Body of pancreas (tissue), 4 donors: ENCODE measurements around the gene SLC6A7. TPM values are rescaled to one million over a fixed set of nuclear protein-coding genes. Genes with fewer than 3 reads are reported as not detected.
"Not testable (repeated sequence)": the region's sequence is repeated elsewhere in the genome, so short reads cannot be mapped to it uniquely, and the experiment has no call there.

ENCODE experiments used
- ATAC-seq: fragments of 150-250 bp; one replicate; pipeline ENCODE4 v1.9.1; 2016
- DNase-seq, 4 donors: peaks; one replicate each; pipeline ENCODE4 v3.0.0-alpha.2; 2019
- H3K27ac ChIP-seq, 4 donors: fragments of 200-600 bp; sonication (generic); 1 replicate in 3 of 4; 2 replicates in 1 of 4; pipeline versions ENCODE4 v1.5.1 to v1.6.1; 2016 to 2019; ENCODE audit warnings: mild to moderate bottlenecking in 1 of 4, mixed read lengths in 1 of 4, moderate library complexity in 1 of 4
- H3K27me3 ChIP-seq, 2 donors: fragments of 200-600 bp; sonication (generic); one replicate each; pipeline ENCODE4 v1.6.0; 2016; ENCODE audit warnings: mild to moderate bottlenecking in 1 of 2
- H3K36me3 ChIP-seq, 2 donors: fragments of 200-600 bp; sonication (generic); replicated peaks in 1 of 2; 2 replicates each; pipeline ENCODE4 v1.5.1; 2016; ENCODE audit warnings: low read depth in 2 of 2; ENCODE audit not compliant: insufficient read depth in 1 of 2
- H3K4me1 ChIP-seq: fragments of 200-600 bp; sonication (generic); one replicate; pipeline ENCODE4 v1.6.0; 2016
- H3K4me3 ChIP-seq, 2 donors: fragments of 200-600 bp; sonication (generic); 1 replicate in 1 of 2; 2 replicates in 1 of 2; pipeline ENCODE4 v1.5.1; 2016 to 2019
- H3K9me3 ChIP-seq, 3 donors: fragments of 200-600 bp; sonication (generic); 1 replicate in 2 of 3; 2 replicates in 1 of 3; pipeline ENCODE4 v1.5.1; 2016
- POLR2A ChIP-seq, 3 donors: fragments of 450-650 bp; IDR thresholded peaks; one replicate each; pipeline ENCODE4 v1.6.1; 2016; ENCODE audit warnings: antibody characterized with exemption in 3 of 3, mild to moderate bottlenecking in 2 of 3
- WGBS, 2 donors: methylation state at CpG; one replicate each; pipeline ENCODE4 v1.1.5; 2017; 5-methylcytosine and 5-hydroxymethylcytosine counted together
- intact Hi-C: fragments of 100-400 bp; cut with DNase I; formaldehyde crosslinking; loops from one replicate; pipeline ENCODE4 v1.15.1; 2023
- total RNA-seq, 2 donors: library from RNA; depleted of rRNA; stranded (reverse); fragments of >200 nt; gene quantifications; one replicate each; pipeline ENCODE4 v1.1.0, GENCODE V29; 2016
- TF ChIP-seq, protein P1 (sequence below), 7 experiments: fragments of 450-650 bp in 4 of 7; fragments of 200-600 bp in 3 of 7; sonication (generic) in 3 of 7; IDR thresholded peaks; one replicate each; pipeline ENCODE4 v1.5.1; 2016 to 2019; ENCODE audit warnings: antibody characterized with exemption in 7 of 7

The SLC6A7 gene
- total RNA-seq, 2 donors from 2014 or later = not detected

DNA sequence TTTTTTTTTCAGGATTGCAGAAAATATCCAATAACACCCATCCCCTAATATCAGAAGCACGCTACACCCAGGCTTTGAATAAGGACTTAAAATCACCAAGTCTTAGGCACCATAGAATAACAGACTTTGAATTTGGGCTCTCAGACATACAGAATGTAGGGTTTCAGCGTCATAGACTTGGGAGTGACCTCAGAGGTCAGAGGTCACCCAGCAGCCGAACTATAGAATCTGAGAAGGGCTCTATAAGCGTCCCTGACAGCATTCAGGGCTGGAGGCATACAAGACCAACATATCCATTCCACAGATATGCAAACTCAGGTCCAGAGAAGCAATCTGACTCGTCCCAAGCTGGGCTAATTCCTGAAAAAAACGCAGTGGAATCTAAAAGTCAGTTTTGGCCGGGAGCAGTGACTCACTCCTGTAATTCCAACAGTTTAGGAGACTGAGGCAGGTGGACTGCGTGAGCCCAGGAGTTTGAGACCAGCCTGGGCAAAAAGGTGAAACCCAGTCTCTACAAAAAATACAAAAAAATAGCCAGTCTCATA, 34.7 kb downstream of the SLC6A7 start:
- WGBS, 2 donors = 65 to 66% methylated on average over 8 of the region's 8 CpGs
- Histone ChIP-seq H3K36me3 (no peaks in the 10 kb centered on the region), H3K27ac (no peak overlapping the region), H3K4me1 (no peaks in the 10 kb centered on the region), H3K4me3 (no peak overlapping the region), H3K27me3 (no peaks in the 10 kb centered on the region), H3K9me3 (no peaks in the 10 kb centered on the region)
- DNase-seq (no peak), ATAC-seq (no peak)
- intact Hi-C loops = no loop called here
- TF ChIP-seq, protein P1, sequence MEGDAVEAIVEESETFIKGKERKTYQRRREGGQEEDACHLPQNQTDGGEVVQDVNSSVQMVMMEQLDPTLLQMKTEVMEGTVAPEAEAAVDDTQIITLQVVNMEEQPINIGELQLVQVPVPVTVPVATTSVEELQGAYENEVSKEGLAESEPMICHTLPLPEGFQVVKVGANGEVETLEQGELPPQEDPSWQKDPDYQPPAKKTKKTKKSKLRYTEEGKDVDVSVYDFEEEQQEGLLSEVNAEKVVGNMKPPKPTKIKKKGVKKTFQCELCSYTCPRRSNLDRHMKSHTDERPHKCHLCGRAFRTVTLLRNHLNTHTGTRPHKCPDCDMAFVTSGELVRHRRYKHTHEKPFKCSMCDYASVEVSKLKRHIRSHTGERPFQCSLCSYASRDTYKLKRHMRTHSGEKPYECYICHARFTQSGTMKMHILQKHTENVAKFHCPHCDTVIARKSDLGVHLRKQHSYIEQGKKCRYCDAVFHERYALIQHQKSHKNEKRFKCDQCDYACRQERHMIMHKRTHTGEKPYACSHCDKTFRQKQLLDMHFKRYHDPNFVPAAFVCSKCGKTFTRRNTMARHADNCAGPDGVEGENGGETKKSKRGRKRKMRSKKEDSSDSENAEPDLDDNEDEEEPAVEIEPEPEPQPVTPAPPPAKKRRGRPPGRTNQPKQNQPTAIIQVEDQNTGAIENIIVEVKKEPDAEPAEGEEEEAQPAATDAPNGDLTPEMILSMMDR (IDR thresholded peaks at IDR 0.05) = no peak
- no peak for TF ChIP-seq POLR2A (IDR thresholded peaks at IDR 0.05)

DNA sequence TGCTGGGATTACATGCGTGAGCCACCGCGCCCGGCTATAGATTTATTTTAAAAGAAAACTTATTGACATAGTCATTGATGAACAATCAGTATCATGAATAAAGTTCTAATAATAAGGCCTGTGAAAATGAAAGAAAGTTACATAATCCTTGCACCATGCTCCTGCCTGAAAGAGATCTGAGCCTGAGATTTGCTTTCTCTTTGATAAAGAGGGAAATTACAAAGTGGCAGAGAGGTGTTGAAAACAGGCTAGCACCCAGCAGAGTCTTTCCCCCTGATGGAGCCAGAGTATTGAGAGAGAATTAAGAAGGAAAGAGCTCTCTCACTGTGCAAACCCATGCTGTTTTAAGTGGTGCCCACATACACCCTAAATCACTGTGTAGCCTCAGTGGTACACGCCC, 37.2 kb downstream of the SLC6A7 start:
- H3K9me3 ChIP-seq = no peaks in the 10 kb centered on the region
- H3K4me3 ChIP-seq = no peak overlapping the region
- intact Hi-C loops = no loop called here
- ATAC-seq (no peak), DNase-seq (no peak)
- no peak overlapping the region for H3K27ac ChIP-seq
- no peak for TF ChIP-seq POLR2A (IDR thresholded peaks at IDR 0.05)
- TF ChIP-seq, protein P1 (IDR thresholded peaks at IDR 0.05) = no peak
- H3K36me3 ChIP-seq = no peaks in the 10 kb centered on the region
- H3K4me1 ChIP-seq = no peaks in the 10 kb centered on the region
- 91 to 92% methylated on average over 5 of the region's 5 CpGs for WGBS, 2 donors
- H3K27me3 ChIP-seq = no peaks in the 10 kb centered on the region

DNA sequence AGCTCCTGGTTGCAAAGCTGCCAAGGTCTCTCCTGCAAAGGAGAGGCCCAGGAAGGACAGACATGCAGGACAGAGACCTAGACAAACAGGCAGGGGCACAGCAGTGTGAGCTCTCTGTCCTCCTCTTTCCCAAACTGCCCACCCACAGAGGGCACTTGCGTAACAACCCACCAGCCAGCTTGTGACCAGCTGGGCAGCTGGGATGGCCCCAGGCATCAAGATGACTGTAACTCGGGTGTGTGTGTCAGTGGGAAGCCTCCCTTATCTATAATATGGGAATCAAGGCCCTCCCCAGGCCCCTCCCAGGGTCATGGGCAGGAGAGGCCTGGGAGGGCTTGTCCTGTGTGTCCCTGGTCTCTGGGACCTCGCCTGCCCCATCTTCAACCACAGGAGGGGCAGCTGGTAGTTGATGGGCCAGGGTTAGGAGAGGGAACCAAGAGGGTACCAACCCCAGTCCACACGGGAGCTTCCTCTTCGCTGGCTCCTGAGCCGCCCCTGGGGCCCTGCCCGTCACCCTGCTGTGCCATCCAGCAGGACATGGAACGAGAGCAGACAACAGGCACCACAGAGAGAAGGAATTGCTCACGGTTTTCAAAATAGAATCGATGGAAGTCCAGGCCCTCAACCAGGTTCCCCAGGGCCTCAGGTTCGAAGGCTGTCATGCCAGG, 37.9 kb downstream of the SLC6A7 start:
- no peak for TF ChIP-seq POLR2A (IDR thresholded peaks at IDR 0.05)
- TF ChIP-seq, protein P1 (IDR thresholded peaks at IDR 0.05) = no peak
- Histone ChIP-seq H3K27me3 (no peaks in the 10 kb centered on the region), H3K36me3 (no peaks in the 10 kb centered on the region), H3K4me3 (no peak overlapping the region), H3K9me3 (no peaks in the 10 kb centered on the region), H3K27ac (no peak overlapping the region), H3K4me1 (no peaks in the 10 kb centered on the region)
- 70 to 81% methylated on average over 9 to 11 of the region's 11 CpGs for WGBS, 2 donors
- intact Hi-C loops = no loop called here
- ATAC-seq (no peak), DNase-seq (no peak)

DNA sequence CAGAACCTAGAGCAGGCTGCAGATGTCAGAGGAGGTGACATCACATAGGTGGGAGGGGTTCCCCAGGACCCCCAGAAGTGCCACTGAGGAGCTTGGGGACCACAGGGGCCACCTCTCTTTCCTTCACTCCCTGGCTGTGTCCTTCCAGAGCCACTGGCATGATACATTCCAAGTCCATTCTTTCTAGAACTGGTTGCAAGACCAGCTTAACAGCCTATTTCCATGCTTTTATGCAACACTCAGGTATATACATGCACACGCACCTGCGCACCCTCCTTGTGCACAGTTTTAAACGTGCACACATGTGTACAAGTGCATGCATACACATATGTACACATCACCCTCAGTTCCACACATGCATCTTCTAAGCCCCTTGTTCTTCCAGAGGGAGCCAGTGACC, 39.7 kb downstream of the SLC6A7 start:
- intact Hi-C loops = no loop called here
- Histone ChIP-seq H3K27ac (no peak overlapping the region), H3K27me3 (no peaks in the 10 kb centered on the region), H3K4me1 (no peaks in the 10 kb centered on the region), H3K4me3 (no peak overlapping the region), H3K9me3 (no peaks in the 10 kb centered on the region), H3K36me3 (no peaks in the 10 kb centered on the region)
- WGBS, 2 donors = 71% methylated on average over 3 of the region's 3 CpGs
- no peak for ATAC-seq
- DNase-seq = no peak
- TF ChIP-seq POLR2A (IDR thresholded peaks at IDR 0.05) = no peak
- TF ChIP-seq, protein P1 (IDR thresholded peaks at IDR 0.05) = no peak

DNA sequence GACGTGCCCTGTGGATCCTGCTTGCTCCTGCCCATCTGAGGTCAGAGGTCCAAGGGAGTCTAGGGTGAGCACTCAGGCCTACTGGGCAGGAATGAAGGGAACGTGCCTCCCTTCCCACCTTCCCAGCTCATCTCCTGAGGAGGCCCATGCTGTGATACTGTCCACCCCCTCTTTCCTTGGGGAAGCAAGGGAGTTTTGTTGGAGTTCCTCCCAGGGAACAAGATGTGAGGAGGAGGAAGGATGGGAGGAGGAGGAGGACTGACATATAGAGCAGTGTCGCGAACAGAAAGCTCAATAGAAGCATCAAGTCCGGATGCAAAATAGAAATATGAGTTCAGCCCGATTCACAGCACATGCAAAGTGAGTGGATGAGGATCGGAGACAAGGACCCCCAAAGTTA, 41.0 kb downstream of the SLC6A7 start:
- H3K4me1 ChIP-seq = no peaks in the 10 kb centered on the region
- ATAC-seq = no peak
- TF ChIP-seq, protein P1 (IDR thresholded peaks at IDR 0.05) = no peak
- TF ChIP-seq POLR2A (IDR thresholded peaks at IDR 0.05) = no peak
- intact Hi-C loops = no loop called here
- no peak overlapping the region for H3K27ac ChIP-seq
- H3K9me3 ChIP-seq = no peaks in the 10 kb centered on the region
- H3K27me3 ChIP-seq = no peaks in the 10 kb centered on the region
- no peak overlapping the region for H3K4me3 ChIP-seq
- H3K36me3 ChIP-seq = no peaks in the 10 kb centered on the region
- WGBS, 2 donors = 79 to 84% methylated on average over 7 of the region's 7 CpGs
- no peak for DNase-seq

DNA sequence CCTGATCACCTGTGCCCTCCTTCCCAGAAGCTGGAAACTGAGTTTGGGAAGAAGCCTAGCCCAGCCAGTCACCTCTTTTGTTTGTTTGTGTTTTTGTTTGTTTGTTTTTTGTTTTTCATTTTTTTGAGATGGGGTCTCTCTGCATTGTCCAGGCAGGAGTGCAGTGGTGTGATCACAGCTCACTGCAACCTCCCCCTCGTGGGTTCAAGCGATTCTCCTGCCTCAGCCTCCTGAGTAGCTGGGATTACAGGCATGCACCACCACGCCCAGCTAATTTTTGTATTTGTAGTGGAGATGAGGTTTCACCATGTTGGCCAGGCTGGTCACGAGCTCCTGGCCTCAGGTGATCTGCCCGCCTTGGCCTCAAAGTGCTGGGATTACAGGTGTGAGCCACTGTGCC, 43.8 kb downstream of the SLC6A7 start:
- H3K4me3 ChIP-seq, H3K27me3 ChIP-seq, DNase-seq, ATAC-seq, H3K27ac ChIP-seq, H3K36me3 ChIP-seq, intact Hi-C loops, H3K9me3 ChIP-seq, H3K4me1 ChIP-seq: not testable (repeated sequence)
- WGBS, 2 donors = 88 to 95% methylated on average over 5 of the region's 5 CpGs
